GM18499 (cell line): ENCODE results near the gene CYTH1.

Experiments
- ATAC-seq: cut with Tn5 transposase; IDR thresholded peaks from one replicate; pipeline ENCODE4 v1.9.1; 2021; ENCODE audit warnings: moderate number of reproducible peaks; ENCODE audit not compliant: insufficient read depth, unreplicated experiment

The CYTH1 gene

GRCh38 chr17:78664476-78665386 is 117.3 kb downstream of the CYTH1 start:
- no peak for ATAC-seq

DNA sequence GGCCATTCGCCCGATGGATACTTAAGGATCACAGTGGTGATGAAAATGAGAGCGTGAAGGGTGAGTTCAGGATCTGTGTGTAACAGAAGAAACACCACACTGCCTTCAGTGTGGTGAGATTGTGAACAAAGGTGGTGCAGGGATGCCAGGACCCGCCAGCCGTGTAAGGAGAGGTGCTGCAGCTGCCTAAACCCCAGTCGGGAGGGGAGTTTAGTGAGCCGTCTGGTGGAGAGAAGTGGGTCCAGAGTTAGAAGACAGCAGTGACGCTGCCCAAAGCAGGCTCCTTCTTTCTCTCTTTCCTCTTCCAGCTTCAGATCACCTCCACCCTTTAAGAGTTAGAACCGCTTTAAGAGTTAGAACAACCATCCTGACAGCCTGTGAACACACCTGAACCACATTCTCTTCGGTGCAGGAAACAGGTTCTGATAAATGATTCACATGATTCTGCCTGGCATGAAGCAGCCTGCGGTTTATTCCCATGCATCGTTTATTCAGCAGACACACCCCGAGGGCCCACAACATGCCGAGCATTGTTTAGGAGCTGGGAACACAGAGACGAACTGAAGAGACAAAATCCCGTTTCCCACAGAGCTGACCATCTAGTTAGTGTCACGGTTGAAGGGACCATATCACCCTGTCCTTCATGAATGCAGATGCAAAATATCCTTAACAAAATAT is 120.8 kb downstream of the CYTH1 start:
- ATAC-seq: no peak

DNA sequence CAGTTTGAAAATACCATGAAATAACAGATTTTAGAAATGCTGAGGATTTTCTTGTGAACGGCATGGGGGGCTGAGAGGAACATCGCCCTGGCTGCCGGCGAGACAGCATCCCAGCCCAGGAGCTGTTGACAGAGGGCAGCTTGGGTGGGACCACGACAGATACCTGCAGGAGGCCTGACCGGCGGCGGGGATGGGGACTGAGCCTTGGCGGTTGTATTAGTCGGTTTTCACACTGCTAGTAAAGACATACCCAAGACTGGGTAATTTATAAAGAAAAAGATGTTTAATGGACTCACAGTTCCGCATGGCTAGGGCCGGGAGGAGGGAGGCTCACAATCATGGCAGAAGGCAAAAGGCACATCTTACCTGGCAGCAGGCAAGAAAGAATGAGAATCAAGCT is 122.5 kb downstream of the CYTH1 start:
- no peak for ATAC-seq

GRCh38 chr17:78658281-78658785 is 123.7 kb downstream of the CYTH1 start:
- ATAC-seq: no peak

GRCh38 chr17:78655251-78655940 is 126.7 kb downstream of the CYTH1 start:
- no peak for ATAC-seq

GRCh38 chr17:78654325-78654724 is 127.7 kb downstream of the CYTH1 start:
- no peak for ATAC-seq

DNA sequence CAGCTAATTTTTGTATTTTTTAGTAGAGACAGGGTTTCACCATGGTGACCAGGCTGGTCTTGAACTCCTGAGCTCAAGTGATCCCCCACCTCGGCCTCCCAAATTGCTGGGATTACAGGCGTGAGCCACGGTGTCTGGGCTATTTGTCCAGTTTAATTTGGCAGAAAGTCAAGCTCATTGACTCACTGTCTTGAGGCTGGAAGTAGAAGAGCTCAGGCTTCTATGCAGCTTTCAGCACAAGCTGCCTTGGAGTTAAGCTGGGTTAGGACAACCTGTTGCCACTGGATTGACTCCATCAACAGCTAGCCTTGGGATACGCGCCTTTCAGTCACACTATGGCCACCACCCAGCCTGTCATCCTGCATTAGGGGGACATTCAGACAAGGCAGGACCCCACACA is 128.7 kb downstream of the CYTH1 start:
- ATAC-seq: no peak

GRCh38 chr17:78652913-78653312 is 129.2 kb downstream of the CYTH1 start:
- no peak for ATAC-seq

- no peak for ATAC-seq
Measured at GRCh38 chr17:78652024-78652423, 130.0 kb downstream of the CYTH1 start.

- no peak for ATAC-seq
Measured at GRCh38 chr17:78651554-78651953, 130.5 kb downstream of the CYTH1 start.

DNA sequence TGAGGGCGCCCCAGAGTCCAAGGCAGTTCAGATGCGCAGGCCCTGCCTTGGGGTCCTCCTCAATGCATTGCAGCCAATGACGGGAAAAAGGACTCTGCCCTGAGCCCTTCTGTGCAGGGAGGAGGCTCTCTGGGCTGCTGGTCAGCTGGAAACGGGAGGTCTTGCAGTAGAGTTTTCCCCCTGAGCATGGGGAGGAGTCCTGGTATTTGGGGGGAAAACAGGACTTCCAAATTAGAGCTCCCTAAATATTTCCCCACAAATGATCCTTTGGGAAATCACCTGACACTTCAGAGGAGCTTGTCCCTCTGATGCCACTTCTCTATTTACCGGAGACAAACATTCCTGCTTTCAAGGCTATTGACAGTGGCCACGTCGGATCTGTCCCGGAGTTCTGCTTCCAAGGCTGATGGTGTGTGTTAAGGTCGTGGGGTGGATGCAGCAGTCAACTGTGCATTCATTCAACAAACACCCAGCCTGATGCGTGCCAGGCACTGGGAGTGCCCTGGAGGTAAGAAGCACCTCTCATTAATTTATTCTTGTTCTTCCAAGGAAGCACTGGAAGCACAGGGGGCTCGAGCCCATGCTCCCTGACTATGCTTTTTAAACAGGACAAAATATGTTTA is 131.9 kb downstream of the CYTH1 start:
- ATAC-seq: no peak

- no peak for ATAC-seq
Measured at GRCh38 chr17:78648293-78648692, 133.8 kb downstream of the CYTH1 start.

GRCh38 chr17:78647032-78647431 is 135.0 kb downstream of the CYTH1 start:
- no peak for ATAC-seq

DNA sequence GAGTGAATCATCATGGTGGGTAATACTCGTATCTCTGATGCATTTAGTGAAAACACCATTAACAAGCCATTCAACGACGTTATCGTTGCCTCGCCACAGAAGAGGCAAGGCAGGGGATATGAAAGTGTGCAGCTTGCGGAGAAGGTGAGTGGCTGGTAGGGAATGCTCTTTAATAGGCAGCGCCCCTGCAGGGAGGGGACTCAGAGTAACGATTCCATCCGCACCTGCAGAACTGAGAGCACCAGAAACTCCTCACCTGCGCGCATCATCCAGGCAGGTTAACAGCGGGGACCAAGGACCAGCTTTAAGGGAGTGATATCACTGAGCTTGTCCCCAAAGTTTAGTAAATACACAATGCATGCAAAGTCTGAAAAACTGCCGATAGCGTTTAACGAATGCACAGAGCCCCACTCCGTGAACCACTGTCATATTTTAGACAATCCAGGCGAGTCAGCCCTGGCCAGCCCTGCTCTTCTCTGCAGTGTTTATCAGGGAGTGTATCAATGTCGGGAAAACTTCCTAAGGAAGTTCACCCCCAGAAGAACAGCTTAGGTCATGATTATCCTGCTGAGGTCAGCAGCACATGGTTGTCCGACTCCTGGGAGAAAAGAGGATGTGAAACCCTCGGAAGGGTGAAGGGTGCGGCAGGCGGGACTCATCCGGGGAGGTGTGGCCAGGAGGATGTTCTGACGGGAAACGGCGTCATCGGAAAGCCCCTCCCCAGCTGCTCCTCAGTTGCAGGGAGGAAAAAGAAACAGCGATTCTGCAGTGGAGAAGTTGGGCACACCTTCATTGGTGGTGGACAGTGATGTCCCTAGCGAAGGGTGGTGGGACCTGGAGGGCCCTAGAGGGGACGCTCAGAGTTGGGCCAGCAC is 136.4 kb downstream of the CYTH1 start:
- no peak for ATAC-seq

DNA sequence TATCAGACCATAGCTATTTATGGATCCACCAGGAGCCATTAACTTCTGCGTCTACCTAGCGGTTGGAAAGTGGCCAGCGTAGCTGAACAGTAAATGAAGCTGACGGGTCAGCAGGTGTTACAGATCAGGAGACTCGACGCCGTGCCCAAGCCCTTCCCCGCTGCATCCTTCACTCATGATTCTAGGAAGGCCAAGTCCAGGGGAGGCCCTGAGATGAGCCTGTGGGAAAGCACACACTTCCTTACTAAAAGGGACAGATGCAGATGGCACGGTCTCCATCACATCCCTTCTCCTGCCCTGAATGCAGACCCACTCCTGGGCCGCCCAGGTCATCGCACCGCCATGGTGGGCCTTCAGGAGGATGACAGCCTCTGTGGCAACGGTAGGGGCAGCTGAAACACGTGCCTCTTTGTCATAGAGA is 137.1 kb downstream of the CYTH1 start:
- ATAC-seq: no peak

DNA sequence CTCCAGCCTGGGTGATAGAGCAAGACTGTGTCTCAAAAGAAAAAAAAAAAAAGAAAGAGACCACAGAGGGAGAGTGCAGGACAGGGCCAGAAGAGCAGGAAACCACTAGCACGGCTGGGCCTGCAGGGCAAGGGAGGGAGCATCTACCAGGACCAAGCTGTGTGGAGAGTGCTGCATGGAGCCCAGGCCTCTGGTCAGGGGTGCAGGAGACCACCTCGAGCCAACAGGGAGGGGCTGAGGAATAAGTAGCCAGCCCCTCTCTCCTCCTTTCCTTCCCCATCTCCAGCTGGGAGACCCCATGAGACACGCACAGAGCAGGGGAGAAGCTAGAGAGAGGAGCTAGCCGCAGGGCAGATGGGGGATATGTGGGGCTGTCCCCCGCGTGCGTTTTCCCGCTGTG is 137.8 kb downstream of the CYTH1 start:
- ATAC-seq: no peak

DNA sequence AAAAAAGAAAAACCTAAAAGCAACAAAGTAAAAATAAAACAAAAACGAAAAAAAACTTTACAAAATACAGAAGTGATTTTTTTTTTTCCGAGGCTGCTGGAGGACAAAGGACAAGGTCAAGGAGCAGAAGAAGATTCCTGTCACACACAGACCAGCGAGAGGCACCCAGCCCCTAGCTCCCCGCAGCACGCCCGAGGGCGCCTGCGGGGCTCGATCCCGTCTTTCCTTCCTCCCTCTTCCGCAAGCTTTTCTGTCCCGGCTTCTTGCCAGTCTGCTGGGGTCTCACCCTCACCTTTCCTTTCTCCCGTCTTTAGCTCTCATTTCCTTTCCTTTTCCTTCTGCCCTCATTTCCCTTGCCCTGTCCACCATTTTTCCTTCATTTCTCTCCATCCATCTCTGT is 138.7 kb downstream of the CYTH1 start:
- ATAC-seq: no peak

GRCh38 chr17:78642707-78643106 is 139.4 kb downstream of the CYTH1 start:
- ATAC-seq: no peak

DNA sequence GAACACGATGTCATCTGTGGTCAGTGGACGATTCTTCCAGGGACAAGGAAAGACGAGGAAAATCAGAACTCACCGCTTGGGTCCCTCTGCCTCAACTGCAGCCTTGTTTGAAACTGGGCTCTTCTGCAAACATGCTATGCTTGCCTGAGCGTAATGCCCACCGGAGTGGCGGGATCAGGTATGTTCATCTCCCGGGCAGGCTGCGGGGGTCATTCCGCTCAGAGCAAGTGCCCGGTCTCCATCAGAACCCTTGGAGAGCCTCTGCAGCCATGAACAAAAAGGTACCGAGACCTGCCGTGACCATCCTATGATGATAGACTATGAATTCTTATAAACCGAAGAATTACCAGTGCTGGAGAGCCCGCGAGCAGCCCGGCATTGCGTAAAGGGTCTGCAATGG is 140.4 kb downstream of the CYTH1 start:
- ATAC-seq: no peak

- ATAC-seq: no peak
Measured at GRCh38 chr17:78641243-78641642, 140.8 kb downstream of the CYTH1 start.
